DMS153 treated with DMSO at 0.1 percent for 48 hours (cell line): ENCODE data around the gene AHR.
"Not testable (repeated sequence)": the region's sequence is repeated elsewhere in the genome, so short reads cannot be mapped to it uniquely, and the experiment has no call there.

Source experiments
- DNase-seq: peaks from one replicate; lab custom pipeline; 2025; ENCODE audit not compliant: unreplicated experiment; lab: John Stamatoyannopoulos, UW

AHR gene

DNA sequence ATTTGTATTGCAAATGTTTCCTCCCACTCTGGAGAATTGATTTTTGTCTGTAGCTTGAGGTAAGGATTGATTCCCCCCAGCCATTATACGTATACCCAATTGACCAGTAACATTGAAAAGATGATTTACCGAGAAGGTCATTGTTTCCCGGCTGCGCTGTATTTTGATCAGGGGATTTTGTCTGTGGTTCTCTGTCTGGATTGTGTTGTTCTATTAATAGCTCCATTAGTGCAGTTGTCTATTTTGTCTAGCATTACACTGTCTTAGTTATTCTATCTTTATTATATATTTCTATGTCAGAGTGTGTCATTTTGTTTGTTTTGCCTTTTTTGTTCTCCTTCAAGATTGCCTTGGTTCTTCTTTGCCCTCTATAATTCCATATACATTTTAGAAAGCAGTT is 37.7 kb downstream of the AHR start:
- DNase-seq: no peak

GRCh38 chr7:17339139-17339538 is 40.7 kb downstream of the AHR start:
- no peak for DNase-seq

DNA sequence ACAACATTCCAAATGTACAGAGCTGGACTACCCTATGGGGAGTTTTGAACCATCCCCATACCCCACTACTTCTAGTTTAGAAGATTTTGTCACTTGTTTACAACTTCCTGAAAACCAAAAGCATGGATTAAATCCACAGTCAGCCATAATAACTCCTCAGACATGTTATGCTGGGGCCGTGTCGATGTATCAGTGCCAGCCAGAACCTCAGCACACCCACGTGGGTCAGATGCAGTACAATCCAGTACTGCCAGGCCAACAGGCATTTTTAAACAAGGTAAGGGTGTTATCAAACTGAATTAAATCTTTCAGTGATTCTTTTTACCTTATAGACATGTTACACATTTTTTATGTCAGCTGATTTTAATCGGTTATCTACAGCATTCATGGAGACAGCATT is 41.5 kb downstream of the AHR start:
- DNase-seq: no peak

DNA sequence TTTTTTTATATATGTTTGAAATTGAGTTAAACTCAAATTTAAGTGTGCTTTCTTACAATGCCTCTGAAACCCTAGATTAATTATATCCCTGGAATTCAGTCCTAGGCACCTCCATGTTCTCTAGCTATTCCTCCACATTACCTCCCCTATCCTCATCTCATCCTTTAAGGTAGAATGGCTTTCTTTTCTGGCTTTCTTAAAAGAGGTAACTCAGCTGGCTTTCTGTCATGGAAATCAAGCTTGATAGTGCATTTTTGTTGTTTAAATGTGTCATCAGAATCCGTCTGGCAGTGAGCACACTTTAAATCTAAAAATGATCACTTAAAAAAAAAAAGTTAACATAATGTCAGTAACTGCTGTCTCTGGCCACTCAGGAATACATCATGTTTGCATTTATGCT is 42.2 kb downstream of the AHR start:
- DNase-seq: no peak

GRCh38 chr7:17342756-17343155 is 44.3 kb downstream of the AHR start:
- no peak for DNase-seq

DNA sequence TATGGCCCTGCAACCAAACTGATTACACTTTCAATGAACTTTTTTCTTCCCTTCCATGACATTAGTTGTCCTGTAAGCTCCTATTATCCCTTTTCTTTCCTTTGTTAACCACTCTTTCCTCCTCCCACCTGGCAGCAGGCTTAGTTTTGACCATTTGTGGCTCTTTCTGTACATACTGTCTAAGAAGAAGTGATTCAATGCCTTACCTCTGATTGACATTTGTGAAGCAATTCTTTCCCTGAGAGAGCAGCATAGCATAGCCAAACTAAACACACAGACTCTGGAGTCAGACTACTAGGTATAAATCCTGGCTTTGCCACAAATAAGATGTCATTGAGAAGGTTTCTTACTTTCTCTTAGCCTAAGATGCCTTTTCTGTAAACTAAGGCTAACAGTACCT is 48.9 kb downstream of the AHR start:
- no peak for DNase-seq

DNA sequence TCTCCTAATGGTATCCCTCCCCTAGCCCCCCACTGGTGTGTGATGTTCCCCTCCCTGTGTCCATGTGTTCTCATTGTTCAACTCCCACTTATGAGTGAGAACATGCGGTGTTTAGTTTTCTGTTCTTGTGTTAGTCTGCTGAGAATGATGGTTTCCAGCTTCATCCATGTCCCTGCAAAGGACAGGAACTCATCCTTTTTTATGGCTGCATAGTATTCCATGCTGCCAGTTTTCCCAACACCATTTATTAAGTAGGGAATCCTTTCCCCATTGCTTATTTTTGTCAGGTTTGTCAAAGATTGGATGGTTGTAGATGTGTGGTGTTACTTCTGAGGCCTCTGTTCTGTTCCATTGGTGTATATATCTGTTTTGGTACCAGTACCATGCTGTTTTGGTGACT is 50.5 kb downstream of the AHR start:
- not testable (repeated sequence) for DNase-seq

- DNase-seq: not testable (repeated sequence)
These were observed 51.9 kb downstream of the AHR start for GRCh38 chr7:17350321-17350720.

DNA sequence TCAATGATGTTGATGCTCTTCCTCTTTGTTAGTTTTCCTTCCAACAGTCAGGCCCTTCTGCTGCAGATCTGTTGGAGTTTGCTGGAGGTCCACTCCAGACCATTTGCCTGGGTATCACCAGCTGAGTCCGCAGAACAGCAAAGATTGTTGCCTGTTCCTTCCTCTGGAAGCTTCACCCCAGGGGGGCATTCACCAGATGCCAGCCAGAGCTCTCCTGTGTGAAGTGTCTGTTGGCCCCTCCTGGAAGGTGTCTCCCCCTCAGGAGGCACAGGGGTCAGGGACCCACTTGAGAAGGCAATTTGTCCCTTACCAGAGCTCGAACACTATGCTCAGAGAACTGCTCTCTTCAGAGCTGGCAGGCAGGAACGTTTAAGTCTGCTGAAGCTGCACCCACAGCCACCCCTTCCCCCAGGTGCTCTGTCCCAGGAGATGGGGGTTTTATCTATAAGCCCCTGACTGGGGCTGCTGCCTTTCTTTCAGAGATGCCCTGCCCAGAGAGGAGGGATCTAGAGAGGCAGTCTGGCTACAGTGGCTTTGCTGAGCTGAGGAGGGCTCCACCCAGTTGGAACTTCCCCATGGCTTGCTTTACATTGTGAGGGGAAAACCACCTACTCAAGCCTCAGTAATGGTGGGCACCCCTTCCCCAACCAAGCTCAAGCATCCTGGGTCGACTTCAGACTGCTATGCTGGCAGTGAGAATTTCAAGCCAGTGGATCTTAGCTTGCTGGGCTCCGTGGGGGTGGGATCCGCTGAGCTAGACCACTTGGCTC is 55.4 kb downstream of the AHR start:
- not testable (repeated sequence) for DNase-seq

- no peak for DNase-seq
These were observed 56.0 kb downstream of the AHR start for GRCh38 chr7:17354473-17354872.

- no peak for DNase-seq
These were observed 56.6 kb downstream of the AHR start for GRCh38 chr7:17355050-17355449.

DNA sequence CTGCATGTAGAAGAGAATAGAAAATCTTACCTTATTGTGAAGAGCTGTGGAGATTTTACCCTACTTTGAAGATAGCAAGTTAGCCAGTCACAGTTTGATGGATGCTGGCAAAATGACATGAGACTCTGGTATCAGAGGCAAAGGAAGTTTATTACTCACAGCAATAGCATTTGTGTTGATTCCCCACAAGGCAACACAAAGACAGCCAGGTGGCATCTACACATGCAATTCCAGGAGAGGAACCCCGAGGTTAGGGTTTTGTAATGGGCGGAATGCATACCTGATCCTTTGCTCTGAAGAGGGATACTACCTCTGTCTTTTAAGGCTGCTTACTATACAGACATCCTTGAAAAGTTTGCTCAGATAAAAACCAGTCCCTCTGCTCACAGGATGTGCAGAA is 59.5 kb downstream of the AHR start:
- no peak for DNase-seq

- no peak for DNase-seq
These were observed 61.2 kb downstream of the AHR start for GRCh38 chr7:17359610-17360009.

- DNase-seq: no peak
These were observed 64.1 kb downstream of the AHR start for GRCh38 chr7:17362439-17363105.

- DNase-seq: no peak
These were observed 66.2 kb downstream of the AHR start for GRCh38 chr7:17364671-17365070.

- no peak for DNase-seq
These were observed 67.3 kb downstream of the AHR start for GRCh38 chr7:17365775-17366174.

- DNase-seq: no peak
These were observed 69.0 kb downstream of the AHR start for GRCh38 chr7:17367502-17367901.

DNA sequence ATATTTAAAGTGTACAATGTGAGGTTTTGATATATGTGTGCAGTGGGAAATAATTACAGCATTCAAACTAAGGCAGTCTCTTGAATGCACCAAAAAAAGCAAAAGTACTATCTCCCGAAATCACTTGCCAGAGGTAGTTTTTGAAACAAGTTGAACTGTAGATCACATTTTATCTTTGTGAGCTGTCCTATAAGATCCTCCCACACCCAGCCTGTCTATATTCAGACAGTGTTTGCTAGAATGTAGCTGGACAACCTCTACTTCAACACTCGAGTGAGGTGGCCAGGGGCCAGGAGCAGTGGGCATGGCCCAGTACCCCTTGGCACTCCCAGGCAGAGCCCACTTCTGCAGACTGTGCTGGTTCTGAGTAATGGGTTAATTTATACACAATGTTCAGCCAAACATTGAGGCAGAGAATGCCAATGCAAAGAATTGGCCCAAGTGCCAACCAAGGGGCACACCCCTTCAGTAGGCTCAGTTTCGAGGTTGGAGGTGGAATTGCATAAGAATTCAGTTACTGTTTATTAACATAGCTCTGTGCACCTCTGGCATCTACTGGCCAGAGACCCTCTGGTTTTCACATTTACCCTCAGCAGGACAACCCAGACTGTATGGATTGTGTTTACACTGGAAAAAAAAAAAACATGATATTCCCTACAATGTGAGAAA is 70.5 kb downstream of the AHR start:
- no peak for DNase-seq

- no peak for DNase-seq
These were observed 71.4 kb downstream of the AHR start for GRCh38 chr7:17369691-17370426.

DNA sequence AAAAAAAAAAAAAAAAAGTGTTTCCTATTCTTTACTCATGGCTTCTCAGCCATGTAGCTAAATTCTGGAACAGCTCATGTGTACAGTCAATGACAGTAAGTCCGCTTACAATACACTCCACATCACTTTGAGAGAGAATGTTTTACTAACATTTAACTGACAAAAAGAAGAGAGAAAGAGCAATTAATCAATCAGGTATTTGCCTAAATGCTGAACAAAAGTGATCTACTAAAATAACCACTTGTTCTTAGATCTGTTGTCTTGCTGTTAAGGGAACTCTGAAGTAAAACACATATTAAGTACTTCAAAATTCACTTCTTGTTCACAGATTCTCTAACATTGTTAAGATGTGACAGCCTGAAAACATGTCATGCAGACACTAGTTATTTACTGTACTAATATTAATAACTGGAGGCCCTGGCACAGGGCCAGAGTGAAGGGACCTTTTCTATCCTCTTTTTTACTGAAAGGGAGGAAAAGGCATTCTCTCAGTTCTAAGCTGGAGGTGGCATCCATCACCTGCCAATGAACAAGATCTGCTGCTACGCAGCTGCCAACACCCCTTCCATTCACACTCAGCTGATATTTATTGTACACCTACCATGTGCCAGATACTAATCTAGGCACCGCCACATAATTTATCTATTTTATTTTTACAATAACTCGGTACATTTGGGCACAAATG is 72.6 kb downstream of the AHR start:
- DNase-seq: no peak
